GM19397 (cell line): Measurements from ENCODE around the gene PREX1.
A peak's percentile ranks its signal among the peaks of the same experiment; 100 is the strongest.
"Not testable (repeated sequence)": the region's sequence is repeated elsewhere in the genome, so short reads cannot be mapped to it uniquely, and the experiment has no call there.

ENCODE experiments used
- ATAC-seq: cut with Tn5 transposase; IDR thresholded peaks from one replicate; pipeline ENCODE4 v1.9.1; 2021; ENCODE audit warnings: mild to moderate bottlenecking, moderate library complexity; ENCODE audit not compliant: unreplicated experiment

Gene PREX1

DNA sequence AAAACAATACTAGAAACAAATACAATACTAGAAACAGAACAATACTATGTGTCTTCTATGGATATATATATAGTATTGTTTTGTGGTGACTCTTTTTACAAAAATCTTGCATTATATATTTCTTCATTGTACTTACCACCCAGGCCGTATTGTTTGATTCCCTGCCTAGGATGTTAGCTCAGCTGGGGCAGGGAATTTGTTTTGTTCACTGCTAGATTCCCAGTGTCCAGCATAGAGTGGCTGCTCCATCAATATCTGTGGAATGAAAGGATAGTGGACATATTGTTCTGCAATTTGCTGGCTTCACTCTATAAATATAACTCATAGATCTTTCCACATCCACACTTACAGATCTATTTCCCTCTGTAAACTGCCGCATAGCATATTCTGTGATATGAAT is 21.5 kb upstream of the PREX1 start:
- no peak for ATAC-seq

GRCh38 chr20:48847498-48848205 is 19.9 kb upstream of the PREX1 start:
- ATAC-seq = no peak

DNA sequence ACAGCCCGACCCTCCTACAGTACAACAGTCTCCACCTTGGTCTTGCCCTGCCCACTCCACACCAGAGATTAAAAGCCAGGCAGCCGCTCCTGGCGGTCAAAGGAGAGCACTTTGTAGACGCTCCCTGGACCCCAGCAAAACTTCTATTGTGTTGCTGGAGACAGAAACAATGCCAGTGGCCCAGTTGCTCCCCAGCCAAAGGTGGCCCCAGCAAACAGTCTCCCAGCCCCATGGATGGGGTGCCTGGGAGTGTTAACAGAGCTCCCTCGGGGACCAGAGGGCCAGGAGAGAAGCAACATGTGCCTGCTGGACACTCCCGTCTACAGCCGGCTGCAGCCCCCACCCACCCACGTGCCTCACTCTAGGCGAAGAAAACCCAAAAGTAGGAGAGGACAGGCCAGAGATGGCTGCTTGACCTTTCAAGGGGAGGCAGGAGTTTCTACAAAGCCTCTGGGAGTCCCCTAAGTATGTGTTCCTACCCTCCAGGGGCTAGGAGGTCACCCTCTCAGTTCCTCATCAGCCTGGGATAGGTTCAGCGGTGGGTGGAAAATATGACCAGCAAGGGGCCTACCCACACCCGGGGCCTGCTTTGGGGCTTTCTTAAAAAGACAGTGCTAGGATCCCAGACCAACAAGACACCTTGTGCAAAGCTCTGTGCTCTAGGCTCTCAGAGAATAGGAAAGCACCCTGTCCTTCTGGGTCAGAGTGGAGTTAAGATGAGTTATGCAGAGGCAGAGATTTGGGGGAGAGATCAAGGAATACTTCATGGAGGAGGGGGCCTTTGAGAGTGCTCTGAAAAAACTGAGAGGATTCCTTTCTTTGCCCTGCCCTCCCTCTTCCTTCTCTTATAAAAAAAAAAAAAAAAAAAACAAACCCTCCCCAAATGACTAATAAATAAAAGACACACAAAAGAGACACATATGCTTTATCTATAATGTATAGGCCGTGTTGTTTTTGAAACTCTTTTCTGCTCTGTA is 19.0 kb upstream of the PREX1 start:
- ATAC-seq = peak; percentile 91

DNA sequence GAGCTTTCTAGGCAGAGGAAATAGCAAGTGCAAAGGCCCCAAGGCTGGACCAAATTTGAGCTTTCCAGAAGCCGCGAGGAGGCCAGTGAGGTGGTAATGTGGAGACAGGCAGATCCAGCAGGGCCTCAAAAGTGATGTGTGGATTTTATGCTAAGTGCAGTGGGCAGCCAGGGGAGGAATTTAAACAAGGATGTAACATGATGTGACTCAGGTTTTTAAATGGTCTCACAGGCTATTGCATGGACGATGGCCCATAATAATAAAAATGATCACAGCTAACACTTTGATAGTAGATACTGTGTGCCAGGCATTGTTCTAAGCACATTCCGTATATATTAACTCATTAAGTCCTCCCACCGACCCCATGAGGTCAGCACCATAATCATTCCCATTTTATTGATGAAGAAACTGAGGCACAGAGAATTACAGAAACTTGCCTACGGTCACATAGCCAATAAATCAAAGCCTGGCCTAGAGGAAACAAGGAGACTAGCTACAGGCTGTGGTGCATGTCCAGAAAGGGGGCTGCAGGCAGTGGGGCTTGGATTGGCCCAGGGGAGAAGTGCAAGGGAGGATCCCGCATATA is 18.0 kb upstream of the PREX1 start:
- no peak for ATAC-seq

- no peak for ATAC-seq
Measured at GRCh38 chr20:48844996-48845395, 17.2 kb upstream of the PREX1 start.

DNA sequence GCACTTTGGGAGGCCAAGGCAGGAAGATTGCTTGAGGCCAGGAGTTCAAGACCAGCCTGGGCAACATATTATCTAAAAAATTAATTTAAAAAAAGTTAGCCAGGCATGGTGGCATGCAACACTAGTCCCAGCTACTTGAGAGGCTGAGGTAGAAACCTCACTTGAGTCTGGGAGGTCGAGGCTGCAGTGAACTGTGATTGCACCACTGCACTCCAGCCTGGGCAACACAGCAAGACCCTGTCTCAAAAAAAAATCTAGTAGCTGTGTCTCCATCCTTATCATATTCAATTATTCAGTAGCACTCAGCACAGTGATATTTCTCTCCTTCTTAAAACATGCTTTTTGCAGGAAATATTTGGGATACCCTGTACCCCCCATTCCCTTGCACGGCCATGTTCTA is 16.1 kb upstream of the PREX1 start:
- not testable (repeated sequence) for ATAC-seq

- ATAC-seq = no peak
Measured at GRCh38 chr20:48843057-48843806, 15.4 kb upstream of the PREX1 start.

GRCh38 chr20:48841875-48842529 is 14.2 kb upstream of the PREX1 start:
- no peak for ATAC-seq

- ATAC-seq = no peak
Measured at GRCh38 chr20:48841196-48841874, 13.5 kb upstream of the PREX1 start.

GRCh38 chr20:48839154-48839917 is 11.5 kb upstream of the PREX1 start:
- no peak for ATAC-seq

- no peak for ATAC-seq
Measured at GRCh38 chr20:48837014-48837413, 9.2 kb upstream of the PREX1 start.

DNA sequence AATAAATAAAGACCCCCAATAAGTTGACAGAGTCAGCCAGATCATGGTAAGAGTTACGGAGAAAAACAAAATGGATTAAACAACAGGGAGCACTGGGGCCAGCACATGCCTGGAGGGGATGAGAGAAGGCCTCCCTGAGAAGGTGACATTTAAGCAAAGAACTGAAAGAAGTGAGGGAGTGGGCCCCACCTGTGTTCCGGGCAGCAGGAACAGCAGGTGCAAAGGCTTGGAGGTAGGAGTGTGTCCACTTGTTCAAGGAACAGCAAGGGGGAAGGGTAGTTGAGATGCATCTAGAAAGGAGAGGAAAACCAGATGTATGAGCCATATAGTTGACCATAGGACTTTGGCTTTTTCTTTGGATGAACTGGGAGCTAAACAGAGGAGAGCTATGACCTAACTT is 7.6 kb upstream of the PREX1 start:
- ATAC-seq = no peak

DNA sequence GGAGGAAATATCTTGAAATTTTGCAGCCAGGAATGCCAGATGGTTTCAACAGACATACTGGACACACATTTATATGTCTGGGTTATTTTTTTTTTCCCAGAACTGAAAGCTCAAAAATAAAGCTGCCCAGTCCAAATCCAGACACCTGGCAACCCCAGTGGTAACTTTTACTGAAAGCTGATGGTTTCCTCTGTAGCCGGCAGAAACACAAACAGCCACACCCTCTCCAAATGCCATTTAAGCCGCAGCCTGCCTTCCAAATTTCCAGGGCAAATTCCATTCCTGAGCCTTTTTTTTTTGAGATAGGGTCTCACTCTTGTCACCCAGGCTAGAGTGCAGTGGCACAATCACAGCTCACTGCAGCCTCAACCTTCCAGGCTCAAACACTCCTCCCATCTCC is 6.5 kb upstream of the PREX1 start:
- ATAC-seq = no peak

DNA sequence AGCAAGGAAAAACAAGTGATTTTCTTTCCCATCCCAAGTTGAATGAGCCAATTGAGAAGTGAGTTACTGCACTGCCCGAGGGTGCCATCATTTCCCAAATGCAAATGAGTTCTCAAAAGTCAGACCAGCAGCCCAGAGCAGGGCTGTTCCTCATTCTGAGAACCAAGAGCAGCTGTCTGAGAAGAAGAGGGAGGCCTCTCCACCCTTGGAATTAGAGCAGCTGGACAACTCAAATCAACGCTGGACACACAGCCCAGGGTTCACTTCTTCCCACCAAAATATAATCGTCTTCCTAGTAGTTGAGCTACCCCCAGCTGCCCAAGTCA is 4.6 kb upstream of the PREX1 start:
- ATAC-seq = no peak

DNA sequence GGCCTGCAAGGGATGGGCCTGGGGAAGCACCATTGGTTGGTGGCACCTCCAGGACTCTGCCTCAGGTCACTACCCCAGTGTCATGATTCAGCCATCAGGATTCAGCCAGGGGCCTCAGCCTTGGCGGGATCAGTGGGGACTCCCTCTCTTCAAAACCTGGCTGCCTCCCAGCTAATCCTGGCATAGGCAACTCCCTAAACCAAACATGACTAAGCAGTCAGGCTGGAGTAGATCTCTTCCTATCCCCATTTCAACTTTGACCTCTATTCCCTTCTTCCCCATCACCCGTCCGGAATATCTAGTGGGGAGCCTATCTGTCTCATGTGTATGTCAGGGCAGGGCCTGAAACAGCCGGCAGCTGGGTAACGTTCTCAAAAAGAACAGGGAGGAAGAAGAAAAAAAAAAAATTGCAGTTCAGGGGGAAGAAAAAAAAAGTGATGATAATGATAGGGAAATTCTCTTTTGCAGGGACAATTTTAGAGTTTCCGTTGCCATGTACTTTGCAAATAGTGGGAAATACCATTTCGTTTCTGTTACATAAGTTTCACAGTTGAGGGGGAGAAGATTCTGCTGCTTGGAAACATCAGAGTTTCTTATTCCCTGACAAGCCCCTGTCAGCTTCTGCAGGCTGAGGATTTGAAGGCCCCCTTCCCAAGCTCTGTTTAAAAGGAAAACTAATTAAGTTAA is 4.1 kb upstream of the PREX1 start:
- ATAC-seq = no peak

DNA sequence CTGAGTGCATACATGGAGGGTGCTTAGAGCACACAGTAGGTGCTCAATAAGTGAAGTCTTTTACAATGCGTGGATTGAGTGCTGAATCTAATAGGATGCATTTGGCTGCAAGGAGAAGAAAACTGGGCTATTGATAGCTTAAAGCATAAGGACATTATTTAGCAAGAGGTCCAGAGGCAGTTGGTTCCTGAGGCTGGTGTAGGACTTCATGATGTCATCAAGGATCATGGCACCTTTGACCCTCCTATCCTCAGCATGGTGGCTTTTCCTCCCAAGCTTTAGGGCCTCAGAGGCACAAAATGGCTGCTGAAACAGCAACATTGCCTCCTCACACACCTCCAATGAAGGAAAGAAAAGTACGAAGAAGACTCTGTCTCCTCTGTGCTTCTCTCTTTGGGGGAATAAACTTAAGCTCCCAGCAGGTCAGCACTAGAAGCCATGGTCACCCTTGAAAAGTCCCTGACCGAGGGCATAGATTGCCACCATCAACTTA is 3.1 kb upstream of the PREX1 start:
- ATAC-seq = no peak

DNA sequence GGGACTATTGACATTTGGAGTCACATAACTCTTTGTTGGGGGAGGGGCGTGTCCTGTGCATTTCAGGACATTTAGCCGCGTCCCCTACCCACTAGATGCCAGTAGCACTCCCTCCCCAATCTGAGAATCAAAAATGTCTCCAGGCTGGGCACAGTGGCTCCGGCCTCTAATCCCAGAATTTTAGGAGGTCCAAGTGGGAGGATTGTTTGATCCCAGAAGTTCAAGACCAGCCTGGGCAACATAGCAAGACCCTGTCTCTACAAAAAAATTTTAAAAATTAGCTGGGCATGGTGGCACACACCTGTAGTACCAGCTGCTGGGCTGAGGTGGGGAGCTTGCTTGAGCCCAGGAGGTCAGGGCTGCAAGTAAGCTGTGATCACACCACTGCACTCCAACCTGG is 2.1 kb upstream of the PREX1 start:
- no peak for ATAC-seq

GRCh38 chr20:48828734-48829460 is 1.1 kb upstream of the PREX1 start:
- no peak for ATAC-seq
